A673 (cell line): ENCODE results near the gene GDF10. TPM values are rescaled to one million over a fixed set of nuclear protein-coding genes. Genes with fewer than 3 reads are reported as not detected.

Experiments
- BruUV-seq: library from RNA; stranded (reverse); fragments of 400-500 nt; replicated peaks from 2 replicates; lab custom pipeline; 2021; lab: Mats Ljungman, UMichigan
- CTCF ChIA-PET: fragments of 300-600 bp; sonication (Branson Sonifier 250); formaldehyde crosslinking; loops from one replicate; lab custom pipeline; 2022; ENCODE audit warnings: antibody characterized with exemption; lab: Charles Lee
- POLR2A ChIA-PET: fragments of 300-600 bp; sonication (Branson Sonifier 250); formaldehyde crosslinking; loops from one replicate; lab custom pipeline; 2022; ENCODE audit warnings: antibody characterized with exemption; ENCODE audit not compliant: low non-redundant PET; lab: Charles Lee
- DNase-seq: peaks from one replicate; pipeline ENCODE4 v3.0.0-alpha.2; 2015; ENCODE audit warnings: low spot score
- H3K27ac ChIP-seq: fragments of 200-600 bp; sonication (generic); 2 replicates; pipeline ENCODE4 v1.5.1; 2016; ENCODE audit warnings: mixed run types, low read depth, mild to moderate bottlenecking, mixed read lengths, antibody characterized with exemption, low read length; ENCODE audit not compliant: poor library complexity, severe bottlenecking
- H3K27me3 ChIP-seq: fragments of 200-600 bp; sonication (generic); replicated peaks from 2 replicates; pipeline ENCODE4 v1.6.1; 2017; ENCODE audit warnings: mixed run types, low read depth, mild to moderate bottlenecking, mixed read lengths, antibody characterized with exemption, low read length; ENCODE audit not compliant: insufficient read depth, poor library complexity
- H3K36me3 ChIP-seq: fragments of 200-600 bp; sonication (generic); 2 replicates; pipeline ENCODE4 v1.6.1; 2016; ENCODE audit warnings: mixed run types, mild to moderate bottlenecking, mixed read lengths, antibody characterized with exemption, low read length; ENCODE audit not compliant: insufficient read depth, poor library complexity, severe bottlenecking
- H3K4me1 ChIP-seq: fragments of 200-600 bp; sonication (generic); 2 replicates; pipeline ENCODE4 v1.6.1; 2017; ENCODE audit warnings: mixed run types, mild to moderate bottlenecking, mixed read lengths, antibody characterized with exemption, low read length; ENCODE audit not compliant: insufficient read depth, poor library complexity, severe bottlenecking
- H3K4me3 ChIP-seq: fragments of 200-600 bp; sonication (generic); 2 replicates; pipeline ENCODE4 v1.5.1; 2016; ENCODE audit warnings: low read depth, mixed run types, mild to moderate bottlenecking, mixed read lengths, low read length; ENCODE audit not compliant: poor library complexity, severe bottlenecking
- H3K9me3 ChIP-seq: fragments of 200-600 bp; sonication (generic); 2 replicates; pipeline ENCODE4 v1.6.1; 2016; ENCODE audit warnings: mixed run types, low read depth, mild to moderate bottlenecking, mixed read lengths, antibody characterized with exemption, low read length; ENCODE audit not compliant: poor library complexity, severe bottlenecking
- EZH2 ChIP-seq: fragments of 200-600 bp; sonication (generic); IDR thresholded peaks from 2 replicates; pipeline ENCODE4 v1.6.1; 2017; ENCODE audit warnings: borderline replicate concordance, low read depth, mild to moderate bottlenecking, mixed read lengths, antibody characterized with exemption, low read length; ENCODE audit not compliant: poor library complexity, severe bottlenecking
- intact Hi-C: fragments of 100-400 bp; cut with micrococcal nuclease; formaldehyde crosslinking; loops from one replicate; pipeline ENCODE4 v1.10.0; 2022; ENCODE audit not compliant: unreplicated experiment
- total RNA-seq: library from RNA; stranded (reverse); gene quantifications from 2 replicates; pipeline ENCODE4 v1.2.3, GENCODE V29; 2021
- TF ChIP-seq, protein P1 (sequence below): fragments of 300-800, 200-600 bp; sonication (generic); conservative IDR thresholded peaks from 2 replicates; pipeline ENCODE4 v1.5.1; 2017; ENCODE audit warnings: low read depth, mild to moderate bottlenecking, antibody characterized with exemption, low read length, moderate library complexity, mixed read lengths

GDF10 gene
- total RNA-seq, 1 experiment from 2014 or later: 0.45 TPM

GRCh38 chr10:47276071-47276470 is 23.9 kb upstream of the GDF10 start:
- ChIA-PET POLR2A (no interaction called here), CTCF (no interaction called here)
- DNase-seq: no peak
- Histone ChIP-seq H3K36me3 (no peaks in the 10 kb centered on the region), H3K9me3 (peaks cover 5% of the 10 kb centered on the region), H3K27me3 (no peaks in the 10 kb centered on the region), H3K4me1 (no peaks in the 10 kb centered on the region), H3K4me3 (no peak overlapping the region), H3K27ac (no peak overlapping the region)
- BruUV-seq: no TSS peak
- TF ChIP-seq, protein P1, sequence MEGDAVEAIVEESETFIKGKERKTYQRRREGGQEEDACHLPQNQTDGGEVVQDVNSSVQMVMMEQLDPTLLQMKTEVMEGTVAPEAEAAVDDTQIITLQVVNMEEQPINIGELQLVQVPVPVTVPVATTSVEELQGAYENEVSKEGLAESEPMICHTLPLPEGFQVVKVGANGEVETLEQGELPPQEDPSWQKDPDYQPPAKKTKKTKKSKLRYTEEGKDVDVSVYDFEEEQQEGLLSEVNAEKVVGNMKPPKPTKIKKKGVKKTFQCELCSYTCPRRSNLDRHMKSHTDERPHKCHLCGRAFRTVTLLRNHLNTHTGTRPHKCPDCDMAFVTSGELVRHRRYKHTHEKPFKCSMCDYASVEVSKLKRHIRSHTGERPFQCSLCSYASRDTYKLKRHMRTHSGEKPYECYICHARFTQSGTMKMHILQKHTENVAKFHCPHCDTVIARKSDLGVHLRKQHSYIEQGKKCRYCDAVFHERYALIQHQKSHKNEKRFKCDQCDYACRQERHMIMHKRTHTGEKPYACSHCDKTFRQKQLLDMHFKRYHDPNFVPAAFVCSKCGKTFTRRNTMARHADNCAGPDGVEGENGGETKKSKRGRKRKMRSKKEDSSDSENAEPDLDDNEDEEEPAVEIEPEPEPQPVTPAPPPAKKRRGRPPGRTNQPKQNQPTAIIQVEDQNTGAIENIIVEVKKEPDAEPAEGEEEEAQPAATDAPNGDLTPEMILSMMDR: no peak
- no peak for TF ChIP-seq EZH2
- intact Hi-C loops: no loop called here

GRCh38 chr10:47276576-47277351 is 23.2 kb upstream of the GDF10 start:
- POLR2A ChIA-PET: interaction anchor here (0.6 kb wide), 1 partner anchor 65 kb away, joined by 5 read pairs; no protein-coding TSS in a partner anchor
- intact Hi-C loops: no loop called here
- no TSS peak for BruUV-seq
- Histone ChIP-seq H3K36me3 (no peaks in the 10 kb centered on the region), H3K27ac (no peak overlapping the region), H3K9me3 (peaks cover 5% of the 10 kb centered on the region), H3K4me3 (no peak overlapping the region), H3K27me3 (no peaks in the 10 kb centered on the region), H3K4me1 (no peaks in the 10 kb centered on the region)
- CTCF ChIA-PET: no interaction called here
- DNase-seq: no peak
- TF ChIP-seq, protein P1: no peak
- no peak for TF ChIP-seq EZH2

DNA sequence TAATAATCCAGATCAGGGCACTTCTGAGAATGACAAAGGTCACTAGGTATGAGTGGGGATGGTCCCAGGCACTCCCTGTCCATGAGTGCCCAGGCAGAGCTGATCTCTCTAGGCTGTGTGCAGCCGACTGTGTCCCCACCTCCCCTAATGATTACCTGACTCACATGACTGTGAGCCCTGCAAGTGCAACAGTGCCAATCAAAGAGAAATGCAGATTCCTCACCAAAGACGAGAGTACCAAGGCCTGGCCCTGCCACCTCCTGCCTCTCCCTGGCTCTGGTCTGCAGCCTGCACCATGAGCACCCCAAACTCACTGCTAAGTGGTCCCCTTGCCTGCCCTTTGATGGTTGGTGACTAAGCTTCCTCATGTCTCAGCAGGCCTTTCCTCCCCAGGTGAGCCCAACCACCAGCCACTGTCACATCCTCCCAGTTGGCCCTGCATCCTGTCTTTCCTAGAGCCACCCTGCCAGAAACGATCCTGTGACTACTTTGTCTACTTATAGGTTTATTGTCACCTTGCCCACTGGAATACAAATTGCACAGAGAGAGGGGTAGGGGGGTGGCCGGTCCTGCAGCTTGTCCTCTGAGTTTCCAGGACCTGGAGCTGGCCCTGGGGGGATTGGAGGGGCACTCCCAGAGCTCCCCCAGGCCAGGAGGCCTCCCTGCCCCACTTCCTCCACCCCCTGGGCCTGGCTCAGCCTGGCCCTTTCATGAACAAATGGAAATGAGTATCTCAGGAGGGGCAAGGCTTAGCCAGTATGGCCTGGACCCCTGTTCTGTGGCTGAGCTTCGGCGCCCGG is 22.4 kb upstream of the GDF10 start:
- BruUV-seq: no TSS peak
- ChIA-PET POLR2A (no interaction called here), CTCF (no interaction called here)

More for the DNA sequence above, 22.4 kb upstream of the GDF10 start:
- Histone ChIP-seq H3K4me3 (no peak overlapping the region), H3K36me3 (no peaks in the 10 kb centered on the region), H3K27ac (no peak overlapping the region), H3K27me3 (no peaks in the 10 kb centered on the region), H3K9me3 (peaks cover 5% of the 10 kb centered on the region), H3K4me1 (no peaks in the 10 kb centered on the region)
- no peak for TF ChIP-seq EZH2
- intact Hi-C loops: no loop called here
- no peak for DNase-seq
